Esophagus squamous epithelium (tissue), 4 donors: Measurements from ENCODE around the gene UVRAG.

ENCODE experiments used
- POLR2A ChIP-seq, 4 donors: fragments of 450-650 bp; IDR thresholded peaks; one replicate each; pipeline ENCODE4 v1.6.1; 2017; ENCODE audit warnings: antibody characterized with exemption in 4 of 4, mild to moderate bottlenecking in 4 of 4, moderate library complexity in 3 of 4
- TF ChIP-seq, protein P1 (sequence below), 6 experiments: fragments of 450-650 bp in 4 of 6; fragments of 200-600 bp in 2 of 6; sonication (generic) in 2 of 6; IDR thresholded peaks; one replicate each; pipeline ENCODE4 v1.5.1; 2016 to 2019; ENCODE audit warnings: antibody characterized with exemption in 6 of 6, mild to moderate bottlenecking in 4 of 6, moderate library complexity in 4 of 6

DNA sequence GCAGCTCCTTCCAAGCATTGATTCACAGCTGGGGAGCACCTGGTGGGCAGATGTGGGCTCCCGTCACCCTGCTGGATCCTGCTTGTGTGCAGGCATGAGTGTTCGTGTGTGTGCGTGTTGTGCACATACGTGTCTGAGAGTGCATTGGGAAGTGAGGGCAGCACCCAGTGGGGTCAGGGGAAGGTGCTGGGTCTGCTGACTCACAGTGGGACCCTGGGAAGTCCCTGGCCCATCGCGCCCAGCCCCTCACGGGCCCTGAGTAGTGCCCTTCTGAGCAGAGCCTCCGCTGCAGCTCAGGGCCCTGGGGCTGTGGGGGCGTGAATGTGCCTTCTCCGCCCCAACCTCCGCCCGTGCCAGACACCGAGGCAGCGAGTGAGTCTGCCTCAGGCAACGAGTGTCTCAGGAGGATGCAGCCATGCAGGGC is 354.5 kb downstream of the UVRAG start:
- TF ChIP-seq, protein P1, sequence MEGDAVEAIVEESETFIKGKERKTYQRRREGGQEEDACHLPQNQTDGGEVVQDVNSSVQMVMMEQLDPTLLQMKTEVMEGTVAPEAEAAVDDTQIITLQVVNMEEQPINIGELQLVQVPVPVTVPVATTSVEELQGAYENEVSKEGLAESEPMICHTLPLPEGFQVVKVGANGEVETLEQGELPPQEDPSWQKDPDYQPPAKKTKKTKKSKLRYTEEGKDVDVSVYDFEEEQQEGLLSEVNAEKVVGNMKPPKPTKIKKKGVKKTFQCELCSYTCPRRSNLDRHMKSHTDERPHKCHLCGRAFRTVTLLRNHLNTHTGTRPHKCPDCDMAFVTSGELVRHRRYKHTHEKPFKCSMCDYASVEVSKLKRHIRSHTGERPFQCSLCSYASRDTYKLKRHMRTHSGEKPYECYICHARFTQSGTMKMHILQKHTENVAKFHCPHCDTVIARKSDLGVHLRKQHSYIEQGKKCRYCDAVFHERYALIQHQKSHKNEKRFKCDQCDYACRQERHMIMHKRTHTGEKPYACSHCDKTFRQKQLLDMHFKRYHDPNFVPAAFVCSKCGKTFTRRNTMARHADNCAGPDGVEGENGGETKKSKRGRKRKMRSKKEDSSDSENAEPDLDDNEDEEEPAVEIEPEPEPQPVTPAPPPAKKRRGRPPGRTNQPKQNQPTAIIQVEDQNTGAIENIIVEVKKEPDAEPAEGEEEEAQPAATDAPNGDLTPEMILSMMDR (IDR thresholded peaks at IDR 0.05), result no peak
- no peak for TF ChIP-seq POLR2A (IDR thresholded peaks at IDR 0.05)
